H1 (cell line): ENCODE data around the gene WDFY3. TPM values are rescaled to one million over a fixed set of nuclear protein-coding genes. Genes with fewer than 3 reads are reported as not detected.

Source experiments
- CTCF ChIA-PET: fragments of 300-600 bp; sonication (Branson Sonifier 250); formaldehyde crosslinking; loops from one replicate; lab custom pipeline; 2021; ENCODE audit not compliant: partially characterized antibody; lab: Charles Lee
- POLR2A ChIA-PET: fragments of 300-600 bp; sonication (Branson Sonifier 250); formaldehyde crosslinking; loops from one replicate; lab custom pipeline; 2021; ENCODE audit warnings: inconsistent platforms; ENCODE audit not compliant: partially characterized antibody; lab: Charles Lee
- DNase-seq, 2 experiments: peaks; one replicate each; pipeline versions ENCODE4 v3.0.0 to v3.0.0-alpha.2; 2010 to 2022; ENCODE audit warnings: low spot score in 2 of 2, low read depth in 1 of 2, mixed read lengths in 1 of 2
- FAIRE-seq: peaks from 2 replicates; lab custom pipeline; 2011; peaks lifted over from hg19 to GRCh38; lab: Jason Lieb, UNC
- H2AFZ ChIP-seq: 2 replicates; pipeline ENCODE4 v1.8.1; 2012; ENCODE audit warnings: low read length, inconsistent platforms
- H2AK5ac ChIP-seq: 2 replicates; pipeline ENCODE4 v1.6.1; 2013; ENCODE audit warnings: low read depth, low read length
- H2BK120ac ChIP-seq: replicated peaks from 2 replicates; pipeline ENCODE3; 2013; ENCODE audit warnings: low read depth, low read length, inconsistent platforms
- H2BK12ac ChIP-seq: 2 replicates; pipeline ENCODE4 v1.6.1; 2013; ENCODE audit warnings: low read depth, low read length
- H2BK15ac ChIP-seq: 2 replicates; pipeline ENCODE4 v1.6.1; 2013; ENCODE audit warnings: low read length
- H2BK20ac ChIP-seq: 2 replicates; pipeline ENCODE4 v1.6.1; 2013; ENCODE audit warnings: low read length
- H2BK5ac ChIP-seq: 2 replicates; pipeline ENCODE4 v1.6.1; 2013; ENCODE audit warnings: low read depth, low read length
- H3K14ac ChIP-seq: 2 replicates; pipeline ENCODE4 v1.6.1; 2013; ENCODE audit warnings: inconsistent platforms; ENCODE audit not compliant: insufficient read length
- H3K18ac ChIP-seq: 2 replicates; pipeline ENCODE4 v1.6.1; 2013; ENCODE audit warnings: low read length; ENCODE audit errors: extremely low read depth
- H3K23ac ChIP-seq: 2 replicates; pipeline ENCODE4 v1.6.1; 2013; ENCODE audit warnings: inconsistent platforms; ENCODE audit not compliant: insufficient read length
- H3K23me2 ChIP-seq: 2 replicates; pipeline ENCODE4 v1.6.1; 2013; ENCODE audit warnings: low read depth, low read length
- H3K27ac ChIP-seq: 2 replicates; pipeline ENCODE4 v1.6.1; 2011; ENCODE audit warnings: low read depth, low read length, inconsistent platforms
- H3K27me3 ChIP-seq, 4 experiments: replicated peaks in 1 of 4; 1 replicate in 1 of 4; 2 replicates in 3 of 4; pipeline versions ENCODE4 v1.6.1 to v1.8.1; 2011 to 2013; ENCODE audit warnings: low read length in 3 of 4, mild to moderate bottlenecking in 3 of 4, inconsistent platforms in 2 of 4, mixed read lengths in 2 of 4, moderate library complexity in 1 of 4; ENCODE audit not compliant: control insufficient read depth in 3 of 4, insufficient read depth in 3 of 4; ENCODE audit errors: extremely low read depth in 1 of 4
- H3K36me3 ChIP-seq, 4 experiments: 2 replicates each; pipeline versions ENCODE4 v1.6.1 to v1.8.1; 2011 to 2013; ENCODE audit warnings: mild to moderate bottlenecking in 4 of 4, low read length in 3 of 4, moderate library complexity in 2 of 4, control low read depth in 1 of 4, inconsistent platforms in 1 of 4; ENCODE audit not compliant: insufficient read depth in 4 of 4, control insufficient read depth in 2 of 4
- H3K4ac ChIP-seq: replicated peaks from 2 replicates; pipeline ENCODE3; 2013; ENCODE audit warnings: low read length, low read depth, mixed read lengths, inconsistent platforms; ENCODE audit not compliant: insufficient read length
- H3K4me1 ChIP-seq, 4 experiments: replicated peaks in 1 of 4; 1 replicate in 1 of 4; 2 replicates in 3 of 4; pipeline versions ENCODE4 v1.6.1 to v1.8.1; 2011 to 2013; ENCODE audit warnings: low read length in 3 of 4, inconsistent platforms in 2 of 4, mixed read lengths in 1 of 4; ENCODE audit not compliant: insufficient read depth in 4 of 4, control insufficient read depth in 3 of 4
- H3K4me2 ChIP-seq, 2 experiments: 2 replicates each; pipeline versions ENCODE4 v1.6.1 to v1.8.1; 2011 to 2013; ENCODE audit warnings: low read depth in 2 of 2, low read length in 2 of 2, control low read depth in 1 of 2, inconsistent platforms in 1 of 2, mild to moderate bottlenecking in 1 of 2; ENCODE audit not compliant: insufficient read depth in 1 of 2
- H3K4me3 ChIP-seq, 4 experiments: fragments of 200-600, 300-600 bp in 1 of 4; sonication (generic), shearing (Covaris generic), sonication (Bioruptor Twin) in 1 of 4; 2 replicates each; pipeline versions ENCODE4 v1.5.1 to v1.8.1; 2011 to 2016; ENCODE audit warnings: low read length in 4 of 4, low read depth in 3 of 4, control low read depth in 2 of 4, inconsistent platforms in 2 of 4, mild to moderate bottlenecking in 2 of 4, mixed read lengths in 1 of 4, moderate library complexity in 1 of 4; ENCODE audit not compliant: insufficient read depth in 2 of 4; ENCODE audit errors: extremely low read depth in 1 of 4
- H3K56ac ChIP-seq: replicated peaks from 2 replicates; pipeline ENCODE3; 2013; ENCODE audit warnings: low read depth, mild to moderate bottlenecking, mixed read lengths, low read length, inconsistent platforms; ENCODE audit not compliant: insufficient read length
- H3K79me1 ChIP-seq: 2 replicates; pipeline ENCODE4 v1.6.1; 2013; ENCODE audit warnings: low read depth, low read length, control low read depth
- H3K79me2 ChIP-seq, 2 experiments: 2 replicates each; pipeline versions ENCODE4 v1.6.1 to v1.8.1; 2012 to 2013; ENCODE audit warnings: low read length in 2 of 2, mild to moderate bottlenecking in 2 of 2, inconsistent platforms in 1 of 2; ENCODE audit not compliant: insufficient read depth in 2 of 2, control insufficient read depth in 1 of 2
- H3K9ac ChIP-seq, 4 experiments: replicated peaks in 1 of 4; 1 replicate in 1 of 4; 2 replicates in 3 of 4; pipeline versions ENCODE4 v1.6.1 to v1.8.1; 2011 to 2013; ENCODE audit warnings: low read depth in 3 of 4, low read length in 3 of 4, control low read depth in 2 of 4, mild to moderate bottlenecking in 2 of 4, moderate library complexity in 2 of 4, inconsistent platforms in 1 of 4; ENCODE audit errors: extremely low read depth in 1 of 4
- H3K9me3 ChIP-seq, 2 experiments: 2 replicates each; pipeline versions ENCODE4 v1.6.1 to v1.8.1; 2012 to 2013; ENCODE audit warnings: mild to moderate bottlenecking in 2 of 2, moderate library complexity in 2 of 2, control low read depth in 1 of 2, inconsistent platforms in 1 of 2, low read depth in 1 of 2, low read length in 1 of 2, mixed read lengths in 1 of 2; ENCODE audit not compliant: insufficient read depth in 2 of 2
- H4K20me1 ChIP-seq, 2 experiments: replicated peaks in 1 of 2; 2 replicates each; pipeline versions ENCODE3 to v1.8.1; 2011 to 2013; ENCODE audit warnings: inconsistent platforms in 2 of 2, low read length in 2 of 2, mild to moderate bottlenecking in 1 of 2; ENCODE audit not compliant: insufficient read depth in 2 of 2, control insufficient read depth in 1 of 2
- H4K5ac ChIP-seq: 2 replicates; pipeline ENCODE4 v1.6.1; 2013; ENCODE audit warnings: low read length, low read depth, mixed read lengths, inconsistent platforms; ENCODE audit not compliant: insufficient read length
- H4K8ac ChIP-seq: 2 replicates; pipeline ENCODE4 v1.8.0; 2013; ENCODE audit warnings: mild to moderate bottlenecking, moderate library complexity, low read length, inconsistent platforms; ENCODE audit not compliant: insufficient read depth; ENCODE audit errors: extremely low read depth
- H4K91ac ChIP-seq: replicated peaks from 2 replicates; pipeline ENCODE3; 2013; ENCODE audit warnings: low read length, mixed read lengths, inconsistent platforms; ENCODE audit not compliant: insufficient read length
- ASH2L ChIP-seq: fragments of 200-600, 300-600 bp; sonication (generic); IDR thresholded peaks from one replicate; pipeline ENCODE4 v1.7.1; 2017; ENCODE audit warnings: low read length
- EGR1 ChIP-seq: IDR thresholded peaks from 2 replicates; pipeline ENCODE4 v1.6.1; 2011; ENCODE audit warnings: low read depth, low read length, borderline replicate concordance
- GTF2F1 ChIP-seq: IDR thresholded peaks from 2 replicates; pipeline ENCODE4 v1.6.1; 2012; ENCODE audit warnings: low read depth, low read length, improper control_type of control experiment, borderline replicate concordance
- JUN ChIP-seq: IDR thresholded peaks from 2 replicates; pipeline ENCODE4 v1.6.1; 2011; ENCODE audit warnings: low read depth, mild to moderate bottlenecking, improper control_type of control experiment, low read length
- RFX5 ChIP-seq: IDR thresholded peaks from 2 replicates; pipeline ENCODE4 v1.6.1; 2011; ENCODE audit warnings: low read depth, low read length, improper control_type of control experiment, borderline replicate concordance
- SIRT6 ChIP-seq: IDR thresholded peaks from one replicate; pipeline ENCODE4 v1.7.1; 2012; ENCODE audit warnings: low read length, inconsistent platforms
- TEAD4 ChIP-seq: IDR thresholded peaks from 2 replicates; pipeline ENCODE4 v1.6.1; 2012; ENCODE audit warnings: low read depth, low read length, inconsistent platforms, mixed read lengths
- WGBS, 2 experiments: shearing (Covaris generic) in 1 of 2; methylation state at CpG; one replicate each; pipeline versions ENCODE4 v1.1.6 to v1.1.7; 2013 to 2015; ENCODE audit warnings: low lambda C conversion rate in 2 of 2, mixed read lengths in 2 of 2, inconsistent platforms in 1 of 2, low coverage in 1 of 2, missing lambda C conversion rate in 1 of 2; ENCODE audit not compliant: insufficient replicate concordance in 2 of 2, insufficient coverage in 1 of 2, insufficient read length in 1 of 2; ENCODE audit errors: extremely low coverage in 1 of 2, missing lambda C conversion rate in 1 of 2; 5-methylcytosine and 5-hydroxymethylcytosine counted together
- polyA plus RNA-seq, 7 experiments: library from polyadenylated mRNA; depleted of rRNA in 3 of 7; stranded (reverse) in 5 of 7; unstranded in 2 of 7; fragments of >200 nt in 5 of 7; fragments of 200-250 nt in 2 of 7; gene quantifications; 1 replicate in 5 of 7; 2 replicates in 1 of 7; 4 replicates in 1 of 7; pipeline versions ENCODE4 v1.2.1 to v1.2.3, GENCODE V29; 2011 to 2013; ENCODE audit warnings: missing spikeins in 2 of 7, mixed read lengths in 2 of 7
- total RNA-seq: library from RNA; stranded (reverse); fragmentation: NEBNext Ultra II Directional; extraction: Animal tissue kit (Norgen Biotek cat#: 25700); gene quantifications from 2 replicates; pipeline ENCODE4 v1.2.1, GENCODE V29; 2021

The WDFY3 gene
- total and polyA plus RNA-seq, 2 of the 8 experiments (the other 6 are each of a cell fraction or from before 2014, with no cell fraction given): 25.6 to 62.4 TPM

- no peak for TF ChIP-seq RFX5
- TF ChIP-seq JUN: no peak
- no peak for TF ChIP-seq TEAD4
- TF ChIP-seq SIRT6: no peak
- no peak for TF ChIP-seq EGR1
- TF ChIP-seq GTF2F1: no peak
- no peak for TF ChIP-seq ASH2L
- POLR2A ChIA-PET: no interaction called here
- Histone ChIP-seq H3K23me2 (no peaks in the 10 kb centered on the region), H4K20me1 (no peaks in the 10 kb centered on the region), H3K79me2 (no peaks in the 10 kb centered on the region), H4K5ac (no peak overlapping the region), H2AK5ac (no peak overlapping the region), H2BK15ac (no peak overlapping the region), H2BK5ac (no peak overlapping the region), H3K9ac (no peak overlapping the region), H4K8ac (no peak overlapping the region), H3K4me2 (no peak overlapping the region), H2BK20ac (no peak overlapping the region), H2BK120ac (no peak overlapping the region), H3K18ac (no peak overlapping the region), H4K91ac (no peak overlapping the region), H3K14ac (no peak overlapping the region), H3K27ac (no peak overlapping the region), H3K23ac (no peak overlapping the region), H3K9me3 (no peaks in the 10 kb centered on the region), H3K27me3 (no peaks in the 10 kb centered on the region), H3K4ac (no peak overlapping the region), H3K36me3 (peaks cover 2 to 51% (median 34%) of the 10 kb centered on the region in 4 experiments; a peak in 7 of 8 replicates), H3K56ac (no peak overlapping the region), H2AFZ (no peak overlapping the region), H3K79me1 (no peaks in the 10 kb centered on the region), H2BK12ac (no peak overlapping the region), H3K4me3 (no peak overlapping the region), H3K4me1 (peaks cover 0 to 4% (median 0%) of the 10 kb centered on the region in 4 experiments; a peak in 1 of 7 replicates)
- CTCF ChIA-PET: no interaction called here
- FAIRE-seq (no peak), DNase-seq (no peak)
- WGBS, 2 experiments: 94% methylated on average over 4 of the region's 4 CpGs; no CpG with 5 or more reads in 1 of the 2 experiments
These were observed 285.5 kb downstream of the WDFY3 start for GRCh38 chr4:84680956-84681355.
